Measurements from ENCODE around the gene COPS7B.

COPS7B gene

GRCh38 chr2:231786917-231787292 is 660 bp downstream of the COPS7B start:
- no peak for DNase-seq

DNA sequence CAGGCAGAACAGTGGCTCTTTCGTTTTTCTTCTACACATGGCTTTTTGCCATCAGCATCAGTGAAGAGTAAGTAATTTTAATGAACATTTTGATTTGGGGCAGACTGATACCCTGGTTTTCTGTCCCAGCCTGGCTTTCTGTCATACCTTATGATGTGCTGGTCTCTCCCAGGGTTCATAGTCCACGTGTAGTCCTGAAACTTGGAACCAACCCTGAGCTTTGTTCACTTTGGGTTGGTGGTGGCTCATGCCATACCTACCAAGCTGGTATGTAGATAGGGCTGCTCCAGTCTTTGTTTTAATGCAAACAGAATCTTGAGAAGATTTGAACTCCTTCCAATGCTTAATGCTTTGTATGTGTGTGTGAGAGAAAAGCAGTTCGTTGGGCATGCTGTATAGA is 4.9 kb downstream of the COPS7B start:
- no peak for DNase-seq

DNA sequence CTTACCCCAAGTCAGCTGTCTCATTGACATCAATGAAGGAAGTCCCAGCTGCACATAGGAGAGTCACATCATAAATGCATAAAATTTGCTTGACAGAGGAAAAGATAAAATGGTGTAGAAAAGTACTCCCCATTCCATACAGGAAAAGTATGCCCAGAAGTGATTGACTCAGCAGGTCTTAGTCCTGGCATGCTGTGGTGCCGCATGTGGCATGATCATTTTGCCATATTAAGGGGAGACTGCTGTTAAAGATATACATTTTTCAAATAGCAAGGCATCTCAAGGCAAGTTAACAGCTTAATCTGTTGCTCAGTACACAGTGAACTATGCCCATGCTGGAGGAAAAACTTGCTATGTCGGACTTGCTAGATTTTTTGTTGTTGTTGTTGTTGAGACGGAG is 8.1 kb downstream of the COPS7B start:
- DNase-seq, result no peak

GRCh38 chr2:231795525-231796327 is 9.5 kb downstream of the COPS7B start:
- no peak for DNase-seq

DNA sequence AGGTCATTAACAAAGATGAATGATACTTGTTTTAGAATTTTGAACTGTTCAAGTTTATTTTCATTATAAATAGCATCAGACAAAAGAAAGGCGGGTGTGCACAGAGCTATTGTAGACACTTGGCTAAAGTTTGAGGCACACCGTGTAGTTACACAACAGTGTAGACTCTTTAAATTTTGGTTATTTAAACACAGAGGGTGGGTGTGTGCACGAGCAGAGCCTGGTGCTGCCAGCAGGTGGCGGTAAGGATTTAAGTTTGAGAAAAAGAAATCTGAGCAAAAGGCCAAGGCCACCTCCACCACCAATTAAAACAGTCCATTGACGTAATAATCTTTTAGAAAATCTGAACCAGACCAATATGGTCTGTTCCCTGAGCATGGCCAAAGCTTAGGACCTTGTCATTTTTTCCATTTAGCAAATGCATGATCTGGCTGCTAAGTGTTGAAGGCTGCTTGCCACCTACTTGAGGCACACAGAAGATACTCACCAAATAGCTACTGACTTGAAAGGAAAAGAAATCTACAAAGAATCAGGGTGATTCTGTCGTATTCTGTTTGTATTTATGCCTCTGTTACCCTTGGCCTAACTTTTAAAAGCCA is 14.3 kb downstream of the COPS7B start:
- DNase-seq, result no peak

- DNase-seq, result no peak
These were observed 17.4 kb downstream of the COPS7B start for GRCh38 chr2:231803501-231804138.

DNA sequence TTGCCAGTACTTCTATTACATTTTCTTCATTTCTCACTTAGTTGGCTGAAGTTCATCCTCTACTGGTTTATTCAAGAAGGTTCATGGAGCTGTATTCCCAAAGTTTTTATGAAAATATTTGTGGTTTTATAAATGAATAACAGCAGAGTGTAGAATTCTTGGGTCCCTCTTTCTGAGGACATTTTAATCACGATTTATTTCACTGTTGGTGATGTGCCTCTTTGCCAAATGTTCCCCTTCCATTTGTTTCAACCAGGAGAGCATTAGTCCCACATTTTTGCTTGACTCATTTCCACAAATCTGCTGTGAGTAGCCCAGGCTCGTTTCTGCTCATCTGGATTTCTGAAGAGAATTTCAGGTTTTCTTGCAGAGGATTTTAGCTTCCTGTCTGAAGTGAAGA is 20.8 kb downstream of the COPS7B start:
- DNase-seq, result no peak

GRCh38 chr2:231810905-231811304 is 24.7 kb downstream of the COPS7B start:
- no peak for DNase-seq

DNA sequence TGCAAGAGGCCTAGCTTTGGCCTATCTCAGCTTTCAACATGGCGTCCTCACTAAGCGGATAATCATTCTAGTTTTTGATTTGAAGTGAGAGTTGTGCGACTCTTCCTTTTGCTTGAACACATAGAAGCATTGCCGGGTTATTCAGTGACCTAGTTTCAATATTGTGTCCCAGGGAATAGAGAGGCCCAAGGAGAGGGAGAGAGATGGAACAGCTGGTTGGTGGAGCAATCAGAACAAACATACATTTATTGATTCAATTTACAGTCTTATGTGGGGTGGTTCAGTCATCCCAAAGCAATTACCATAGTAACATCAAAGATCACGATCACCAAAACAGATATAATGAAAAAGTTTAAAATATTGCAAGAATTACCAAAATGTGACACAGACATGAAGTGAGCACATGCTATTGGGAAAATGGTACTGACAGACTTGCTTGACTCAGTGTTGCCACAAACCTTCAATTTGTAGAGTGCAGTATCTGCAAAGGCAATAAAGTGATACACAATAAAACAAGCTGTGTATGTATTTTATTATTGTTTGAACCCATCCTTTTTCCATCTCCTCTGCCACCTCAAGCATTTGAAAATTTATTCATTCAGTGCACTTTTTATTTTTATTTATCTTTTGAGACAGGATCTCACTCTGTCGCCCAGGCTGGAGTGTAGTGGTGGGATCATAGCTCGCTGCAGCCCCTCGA is 30.2 kb downstream of the COPS7B start:
- no peak for DNase-seq

- DNase-seq, result no peak
These were observed 33.3 kb downstream of the COPS7B start for GRCh38 chr2:231819447-231820042.

GRCh38 chr2:231820786-231821303 is 34.6 kb downstream of the COPS7B start:
- DNase-seq, result no peak

GRCh38 chr2:231821908-231822307 is 35.7 kb downstream of the COPS7B start:
- no peak for DNase-seq

GRCh38 chr2:231853105-231853504 is 66.9 kb downstream of the COPS7B start:
- no peak for DNase-seq

DNA sequence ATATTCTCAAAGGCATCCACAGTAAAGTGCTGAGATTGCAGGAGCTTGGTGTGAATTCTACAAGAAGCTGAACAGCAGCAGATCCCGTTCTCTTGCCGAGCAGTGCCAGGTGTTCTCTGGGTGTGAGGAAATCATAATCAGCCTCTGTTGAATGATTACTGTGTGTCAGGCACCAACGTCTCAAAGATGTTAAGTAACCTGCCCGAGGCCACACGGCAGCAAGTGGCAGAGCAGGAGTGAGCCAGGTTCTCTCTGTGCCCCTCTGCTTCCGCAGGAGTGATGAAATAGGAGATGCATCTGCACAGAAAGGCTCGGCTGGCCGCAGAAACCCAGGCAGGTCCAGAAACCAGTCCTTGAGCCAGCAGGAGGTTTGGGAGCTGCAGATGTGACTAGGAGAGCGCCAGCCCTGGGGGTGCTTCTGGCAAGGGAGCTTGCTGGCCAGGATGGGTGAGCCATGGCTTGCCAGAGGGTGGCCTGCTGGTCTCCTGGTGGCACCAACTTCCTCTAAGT is 68.4 kb downstream of the COPS7B start:
- no peak for DNase-seq

DNA sequence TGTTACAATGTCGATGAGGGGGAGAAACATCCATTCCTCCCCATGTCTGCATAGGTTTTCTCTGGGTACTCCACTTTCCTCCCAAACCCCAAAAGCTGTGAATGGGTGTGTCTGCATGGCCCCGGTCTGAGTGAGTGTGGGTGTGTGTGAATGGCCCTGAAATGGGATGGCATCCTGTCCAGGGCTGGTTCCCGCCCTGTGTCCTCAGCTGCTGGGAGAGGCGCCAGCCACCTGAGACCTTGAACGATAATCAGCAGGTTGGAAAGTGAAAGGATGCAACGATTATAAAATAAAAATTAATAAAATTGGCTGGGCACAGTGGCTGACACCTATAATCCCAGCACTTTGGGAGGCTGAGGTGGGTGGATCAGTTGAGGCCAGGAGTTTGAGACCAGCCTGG is 70.7 kb downstream of the COPS7B start:
- DNase-seq, result no peak
